ENCODE measurements around the gene SENP5.

DNA sequence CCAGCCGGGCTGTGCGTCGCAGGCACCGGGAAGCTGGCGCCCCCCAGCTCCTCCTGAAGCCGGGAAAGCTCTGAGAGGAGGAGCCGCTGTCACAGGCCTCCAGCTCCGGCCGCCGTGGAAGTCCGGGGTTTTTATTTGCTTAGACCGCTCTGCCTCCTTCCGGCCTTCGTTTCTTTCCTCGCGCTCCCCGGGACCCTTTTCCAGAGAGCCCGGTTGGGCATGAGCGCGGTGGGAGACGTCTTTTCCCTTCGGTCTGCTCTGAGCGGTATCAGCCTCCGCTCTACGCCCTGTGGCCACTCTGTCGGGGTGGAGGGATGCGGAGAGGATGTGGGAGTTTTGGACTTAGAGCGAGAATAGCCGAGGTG lies 559 bp downstream of the SENP5 start:
- TF ChIP-seq, protein P1, sequence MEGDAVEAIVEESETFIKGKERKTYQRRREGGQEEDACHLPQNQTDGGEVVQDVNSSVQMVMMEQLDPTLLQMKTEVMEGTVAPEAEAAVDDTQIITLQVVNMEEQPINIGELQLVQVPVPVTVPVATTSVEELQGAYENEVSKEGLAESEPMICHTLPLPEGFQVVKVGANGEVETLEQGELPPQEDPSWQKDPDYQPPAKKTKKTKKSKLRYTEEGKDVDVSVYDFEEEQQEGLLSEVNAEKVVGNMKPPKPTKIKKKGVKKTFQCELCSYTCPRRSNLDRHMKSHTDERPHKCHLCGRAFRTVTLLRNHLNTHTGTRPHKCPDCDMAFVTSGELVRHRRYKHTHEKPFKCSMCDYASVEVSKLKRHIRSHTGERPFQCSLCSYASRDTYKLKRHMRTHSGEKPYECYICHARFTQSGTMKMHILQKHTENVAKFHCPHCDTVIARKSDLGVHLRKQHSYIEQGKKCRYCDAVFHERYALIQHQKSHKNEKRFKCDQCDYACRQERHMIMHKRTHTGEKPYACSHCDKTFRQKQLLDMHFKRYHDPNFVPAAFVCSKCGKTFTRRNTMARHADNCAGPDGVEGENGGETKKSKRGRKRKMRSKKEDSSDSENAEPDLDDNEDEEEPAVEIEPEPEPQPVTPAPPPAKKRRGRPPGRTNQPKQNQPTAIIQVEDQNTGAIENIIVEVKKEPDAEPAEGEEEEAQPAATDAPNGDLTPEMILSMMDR (IDR thresholded peaks at IDR 0.05), result no peak
- no peak for TF ChIP-seq EP300 (IDR thresholded peaks at IDR 0.05)

Data from tibial nerve (tissue), 4 donors.